ENCODE data around the gene PDHX.
A peak's percentile ranks its signal among the peaks of the same experiment; 100 is the strongest.

PDHX gene

DNA sequence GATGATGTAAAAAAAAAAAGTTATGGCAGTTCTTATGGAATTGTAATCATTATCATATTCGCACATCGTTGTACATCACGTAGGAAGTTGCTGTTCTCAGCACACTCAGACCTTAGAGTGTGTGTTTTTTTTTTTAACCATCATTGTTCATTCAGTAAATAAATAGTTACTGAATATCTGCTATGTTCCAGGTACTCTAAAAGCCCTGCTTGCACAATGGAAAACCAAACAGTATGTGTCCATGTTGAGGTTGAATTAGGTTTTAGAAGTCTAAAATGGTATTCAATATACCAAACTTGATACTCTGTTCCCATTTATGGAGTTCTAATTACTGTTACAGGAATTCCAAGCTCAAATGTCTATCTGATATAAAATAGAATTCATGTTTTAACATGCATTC lies 41.2 kb downstream of the PDHX start:
- no peak for DNase-seq (ENCODE audit: low spot score)

DNA sequence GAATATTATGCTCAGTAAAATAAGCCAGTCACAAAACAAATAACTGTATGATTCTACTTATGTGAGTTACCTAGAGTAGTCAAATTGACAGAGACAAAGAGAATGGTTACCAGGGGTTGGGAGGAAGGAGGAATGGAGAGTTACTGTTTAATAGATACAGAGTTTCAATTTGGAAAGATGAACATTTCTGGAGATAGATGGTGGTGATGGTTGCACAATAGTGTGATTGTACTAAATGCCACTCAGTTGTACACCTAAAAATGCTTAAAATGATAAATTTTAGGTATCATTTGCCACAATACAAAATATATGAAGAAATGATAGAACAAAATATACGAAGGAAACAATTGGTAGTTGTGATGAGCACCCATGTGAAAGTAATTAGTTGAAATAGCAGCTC lies 43.4 kb downstream of the PDHX start:
- no peak for DNase-seq (ENCODE audit: low spot score)

DNA sequence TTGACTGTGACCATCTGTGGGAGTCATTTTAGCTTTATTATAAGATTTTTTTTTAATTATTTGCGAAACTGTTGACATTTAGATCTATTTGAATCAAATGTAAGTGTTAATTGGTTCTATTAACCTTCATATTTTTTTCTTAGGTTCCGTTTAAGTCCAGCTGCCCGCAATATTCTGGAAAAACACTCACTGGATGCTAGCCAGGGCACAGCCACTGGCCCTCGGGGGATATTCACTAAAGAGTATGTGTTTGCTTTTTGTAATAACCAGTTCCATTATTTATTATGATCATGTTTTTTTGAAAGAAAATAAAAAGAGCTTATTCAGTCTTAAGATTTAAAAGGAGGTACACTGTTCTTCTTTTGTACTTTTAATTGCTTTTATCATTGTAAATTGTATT lies 43.9 kb downstream of the PDHX start:
- no peak for DNase-seq (ENCODE audit: low spot score)

DNA sequence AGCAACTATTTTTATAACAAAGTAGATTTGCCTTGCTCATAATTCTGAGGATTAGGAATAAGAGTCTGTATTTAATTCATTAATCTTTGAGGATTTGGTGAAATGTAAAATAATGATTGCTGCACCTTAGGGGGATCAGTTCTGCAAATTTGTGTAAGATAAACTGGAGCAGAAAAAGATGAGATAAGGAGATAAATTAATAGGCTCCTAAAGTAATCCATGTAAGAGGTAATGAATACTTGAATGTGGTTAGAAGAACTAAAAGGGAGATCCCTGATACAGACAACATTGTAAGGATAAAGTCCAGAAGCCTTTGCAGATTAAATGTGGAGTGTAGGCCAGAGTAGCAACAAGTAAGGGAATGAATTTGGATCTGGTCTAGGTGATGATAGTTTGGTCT lies 45.6 kb downstream of the PDHX start:
- no peak for DNase-seq (ENCODE audit: low spot score)

DNA sequence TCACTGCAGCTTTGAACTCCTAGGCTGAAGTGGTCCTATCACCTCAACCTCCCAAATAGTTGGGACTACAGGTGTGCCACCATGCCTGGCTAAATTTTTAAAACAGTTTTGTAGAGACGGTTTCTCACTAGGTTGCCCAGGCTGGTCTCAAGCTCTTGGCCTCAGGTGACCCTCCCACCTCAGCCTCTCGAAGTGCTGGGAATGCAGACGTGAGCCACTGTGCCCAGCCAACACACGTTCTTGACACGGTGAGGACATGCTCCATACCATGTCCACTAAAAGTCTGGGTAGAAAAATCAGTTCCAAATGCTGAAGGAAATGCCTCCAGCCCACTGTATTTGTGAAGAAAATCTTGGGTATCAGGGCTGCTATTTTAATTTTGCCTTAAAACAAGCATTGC lies 46.9 kb downstream of the PDHX start:
- no peak for DNase-seq (ENCODE audit: low spot score)

DNA sequence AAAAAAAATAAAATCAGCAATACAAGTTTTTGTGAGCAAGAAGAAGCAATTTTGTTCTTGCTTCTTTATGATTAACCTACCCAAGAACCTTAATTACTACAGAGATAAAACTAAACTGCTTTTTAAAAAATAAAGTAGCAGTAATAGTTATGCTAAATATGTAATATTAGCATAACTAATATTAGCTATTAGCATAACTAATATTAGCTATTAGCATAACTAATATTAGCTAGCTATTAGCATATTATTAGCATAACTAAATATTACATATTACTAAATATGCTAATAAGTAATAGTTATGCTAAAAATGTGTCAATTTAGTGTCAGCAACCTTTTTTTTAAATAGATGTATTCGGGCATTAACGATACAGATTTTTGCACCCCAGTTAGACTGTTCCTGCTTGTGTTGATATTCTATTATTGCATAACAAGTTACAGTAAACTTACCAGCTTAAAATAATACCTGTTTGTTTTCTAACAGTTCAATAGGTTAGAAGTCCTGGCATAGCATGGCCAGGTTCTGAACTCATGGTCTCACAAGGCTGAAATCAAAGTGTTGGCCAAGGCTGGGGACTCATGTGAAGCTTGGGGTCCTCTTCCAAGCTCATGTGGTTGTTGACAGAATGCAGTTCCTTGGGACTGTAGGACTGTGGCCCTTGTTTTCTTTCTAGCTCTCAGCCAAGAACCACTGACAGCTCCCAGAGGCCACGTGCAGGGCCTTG lies 48.4 kb downstream of the PDHX start:
- DNase-seq (ENCODE audit: low spot score), result no peak

DNA sequence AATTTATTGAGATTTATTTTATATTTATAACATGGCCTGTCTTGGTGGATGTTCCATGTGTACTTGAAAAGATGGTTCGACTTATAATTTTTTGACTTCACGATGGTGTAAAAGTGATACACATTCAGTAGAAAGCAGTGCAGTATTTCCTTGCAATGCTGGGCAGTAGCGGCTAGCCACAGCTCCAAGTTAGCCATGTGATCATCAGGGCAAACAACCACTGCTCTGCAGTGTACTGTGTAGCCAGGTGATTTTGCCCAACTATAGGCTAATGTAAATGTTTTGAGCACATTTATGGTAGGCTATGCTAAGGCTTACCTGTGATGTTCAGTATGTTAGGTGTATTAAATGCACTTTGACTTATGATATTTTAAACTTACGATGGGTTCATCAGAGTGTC lies 52.4 kb downstream of the PDHX start:
- no peak for DNase-seq (ENCODE audit: low spot score)

DNA sequence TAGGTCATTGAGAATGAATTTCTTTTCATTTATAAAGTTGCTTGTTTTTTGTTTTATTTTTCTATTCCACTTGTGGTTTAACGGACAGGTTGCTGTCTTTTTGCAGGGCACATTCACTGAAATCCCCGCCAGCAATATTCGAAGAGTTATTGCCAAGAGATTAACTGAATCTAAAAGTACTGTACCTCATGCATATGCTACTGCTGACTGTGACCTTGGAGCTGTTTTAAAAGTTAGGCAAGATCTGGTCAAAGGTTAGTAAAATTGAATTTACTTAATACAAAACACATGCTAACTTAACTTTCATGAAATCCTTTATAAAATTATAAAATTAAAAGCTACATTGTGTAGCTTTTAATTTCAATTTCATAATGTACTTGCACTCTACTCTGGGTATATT lies 53.6 kb downstream of the PDHX start:
- DNase-seq (ENCODE audit: low spot score), result no peak

DNA sequence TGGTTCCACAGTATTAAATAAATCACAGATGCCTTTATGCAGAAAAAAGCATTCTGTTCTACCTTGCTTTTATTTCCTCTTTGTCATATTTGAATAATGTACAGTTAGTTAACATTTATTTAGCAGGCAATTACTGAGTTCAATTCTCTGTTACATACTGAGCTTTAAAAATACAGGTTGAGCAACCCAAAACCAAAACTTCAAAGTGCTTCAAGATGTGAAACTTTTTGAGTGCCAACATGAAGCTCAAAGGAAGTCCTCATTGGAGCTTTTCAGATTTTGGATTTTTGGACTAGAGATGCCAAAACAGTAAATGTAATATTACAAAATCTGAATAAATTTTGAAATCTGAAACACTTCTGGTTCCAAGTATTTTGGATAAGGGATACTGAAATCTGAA lies 54.1 kb downstream of the PDHX start:
- no peak for DNase-seq (ENCODE audit: low spot score)

DNA sequence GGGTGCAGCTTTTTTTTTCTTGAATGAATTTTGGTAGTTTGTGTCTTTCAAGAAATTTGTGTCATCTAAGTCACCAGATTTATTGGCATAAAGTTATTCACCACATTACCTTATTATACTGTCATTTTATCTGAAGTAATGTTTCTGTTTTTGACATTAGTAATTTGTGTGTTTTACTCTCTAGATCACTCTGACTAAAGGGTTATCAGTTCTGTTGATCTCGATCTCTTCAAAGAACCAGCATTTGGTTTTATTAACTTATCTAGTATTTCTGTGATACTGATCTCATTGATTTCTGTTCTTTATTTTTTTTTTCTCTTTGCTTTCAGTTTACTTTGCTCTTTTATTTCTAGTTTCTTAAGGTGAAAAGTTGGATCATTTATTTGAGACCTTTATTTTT lies 55.5 kb downstream of the PDHX start:
- DNase-seq (ENCODE audit: low spot score), result no peak

DNA sequence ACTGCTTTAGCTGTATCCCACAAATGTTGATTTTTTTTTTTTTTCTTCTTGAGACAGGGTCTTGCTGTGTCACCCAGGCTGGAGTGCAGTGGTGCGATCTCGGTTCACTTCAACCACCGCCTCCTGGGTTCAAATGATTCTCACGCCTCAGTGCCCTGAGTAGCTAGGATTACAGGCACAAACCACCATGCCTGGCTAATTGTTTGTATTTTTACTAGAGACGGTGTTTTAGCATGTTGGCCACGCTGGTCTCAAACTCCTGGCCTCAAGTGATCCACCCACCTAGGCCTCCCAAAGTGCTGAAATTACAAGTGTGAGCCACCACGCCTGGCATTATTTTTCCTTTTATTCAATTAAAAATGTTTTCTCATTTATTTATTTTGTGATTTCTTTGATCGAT lies 55.9 kb downstream of the PDHX start:
- DNase-seq (ENCODE audit: low spot score), result no peak

DNA sequence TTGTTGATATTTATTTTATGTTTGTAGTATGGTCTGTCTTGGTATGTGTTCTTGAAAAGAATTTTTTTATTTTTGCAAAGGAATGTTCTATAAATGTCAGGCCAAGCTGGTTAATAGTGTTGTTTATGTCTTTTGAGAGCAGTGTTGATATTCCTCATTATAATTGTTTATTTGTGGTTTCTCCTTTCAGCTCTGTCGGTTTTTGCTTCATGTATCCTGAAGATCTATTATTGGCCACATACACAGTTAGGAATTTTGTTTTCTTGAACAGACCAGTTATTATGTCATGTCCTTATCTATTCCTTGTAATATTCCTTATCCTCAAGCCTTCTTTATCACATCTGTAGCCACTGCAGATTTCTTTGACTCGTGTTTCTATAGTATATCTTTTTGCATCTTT lies 56.5 kb downstream of the PDHX start:
- no peak for DNase-seq (ENCODE audit: low spot score)

DNA sequence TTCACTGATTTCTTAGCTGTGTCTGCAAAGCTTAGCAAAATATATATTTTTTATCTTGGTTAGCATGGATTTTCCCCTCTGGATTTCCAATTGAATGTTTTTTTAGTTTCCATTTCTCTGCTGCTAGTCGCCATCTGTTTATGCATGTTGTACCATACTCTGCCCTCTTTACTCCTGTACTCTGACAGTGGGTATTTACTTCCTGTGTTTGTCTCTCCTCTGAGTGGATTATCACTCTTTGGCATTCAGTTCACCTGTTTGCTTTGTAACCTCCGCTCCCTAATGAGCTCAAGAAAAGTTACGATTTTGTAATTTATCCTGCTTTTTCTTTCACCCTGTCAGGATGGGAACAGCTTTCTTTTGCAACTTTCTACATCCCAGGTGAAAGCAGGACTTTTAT lies 59.1 kb downstream of the PDHX start:
- DNase-seq (ENCODE audit: low spot score), result no peak

DNA sequence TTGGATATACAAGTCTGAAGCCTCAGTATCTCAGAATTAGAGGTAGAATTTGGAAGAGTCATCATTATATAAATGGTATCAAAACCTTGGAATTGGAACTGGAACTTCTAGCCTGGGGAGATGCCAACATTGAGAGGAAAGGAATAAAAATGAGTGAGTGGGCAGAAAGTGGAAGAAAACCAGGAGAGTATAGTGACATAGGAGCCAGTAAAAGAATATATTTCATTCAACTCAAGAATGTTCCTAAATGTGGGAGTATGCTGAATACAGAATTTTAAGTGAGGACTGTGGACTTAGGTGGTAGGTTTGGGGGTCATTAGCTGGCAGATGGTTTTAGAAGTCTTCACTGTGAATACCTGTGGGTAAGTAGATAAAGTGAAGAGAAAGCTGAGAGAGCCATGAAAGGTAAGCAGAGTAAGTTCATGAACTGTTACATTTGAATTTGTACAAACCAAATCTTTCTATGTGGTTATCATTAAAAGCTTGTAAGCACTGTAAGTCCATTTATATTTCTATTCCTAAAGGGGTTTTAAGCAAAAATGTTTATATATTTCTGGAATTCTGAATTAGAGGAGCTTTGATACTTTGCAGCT lies 60.2 kb downstream of the PDHX start:
- no peak for DNase-seq (ENCODE audit: low spot score)

DNA sequence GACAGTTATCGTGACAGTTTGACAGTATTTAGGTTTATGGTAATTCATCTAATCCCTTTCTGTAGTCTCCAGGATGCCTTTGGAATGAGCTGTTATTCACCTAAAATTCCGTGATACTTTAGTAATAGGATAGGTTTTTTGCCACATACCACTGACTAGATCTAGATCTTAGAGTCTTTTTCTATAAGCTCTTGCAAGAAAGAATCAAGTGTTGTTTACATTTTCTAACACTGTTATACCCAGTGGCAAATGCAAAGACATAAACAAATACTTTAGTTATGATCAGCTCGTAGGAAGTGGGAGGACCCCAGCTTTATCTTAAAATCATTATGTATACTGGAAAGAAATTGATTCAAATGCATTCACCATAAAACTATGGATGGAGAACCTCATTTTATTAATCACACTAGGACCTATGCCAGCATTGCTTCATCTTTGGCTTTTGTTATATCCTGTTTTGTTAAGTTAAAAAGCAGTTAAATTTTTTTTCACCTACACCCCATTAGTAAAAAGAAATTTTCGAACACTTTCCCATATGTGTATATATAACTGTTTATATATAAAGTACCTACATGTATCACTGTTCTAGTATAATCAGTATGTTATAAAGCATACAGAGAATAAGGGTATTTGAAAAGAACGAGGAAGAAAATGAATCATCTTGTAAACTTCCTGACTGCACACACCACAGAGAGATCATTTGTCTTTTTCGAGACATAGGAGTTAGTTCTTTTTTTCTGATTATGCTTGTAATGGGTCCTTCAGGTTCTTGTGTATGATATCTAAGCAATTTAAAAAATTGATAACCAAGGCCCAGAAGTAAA lies 60.9 kb downstream of the PDHX start:
- peak; percentile 19 for DNase-seq (ENCODE audit: low spot score)

DNA sequence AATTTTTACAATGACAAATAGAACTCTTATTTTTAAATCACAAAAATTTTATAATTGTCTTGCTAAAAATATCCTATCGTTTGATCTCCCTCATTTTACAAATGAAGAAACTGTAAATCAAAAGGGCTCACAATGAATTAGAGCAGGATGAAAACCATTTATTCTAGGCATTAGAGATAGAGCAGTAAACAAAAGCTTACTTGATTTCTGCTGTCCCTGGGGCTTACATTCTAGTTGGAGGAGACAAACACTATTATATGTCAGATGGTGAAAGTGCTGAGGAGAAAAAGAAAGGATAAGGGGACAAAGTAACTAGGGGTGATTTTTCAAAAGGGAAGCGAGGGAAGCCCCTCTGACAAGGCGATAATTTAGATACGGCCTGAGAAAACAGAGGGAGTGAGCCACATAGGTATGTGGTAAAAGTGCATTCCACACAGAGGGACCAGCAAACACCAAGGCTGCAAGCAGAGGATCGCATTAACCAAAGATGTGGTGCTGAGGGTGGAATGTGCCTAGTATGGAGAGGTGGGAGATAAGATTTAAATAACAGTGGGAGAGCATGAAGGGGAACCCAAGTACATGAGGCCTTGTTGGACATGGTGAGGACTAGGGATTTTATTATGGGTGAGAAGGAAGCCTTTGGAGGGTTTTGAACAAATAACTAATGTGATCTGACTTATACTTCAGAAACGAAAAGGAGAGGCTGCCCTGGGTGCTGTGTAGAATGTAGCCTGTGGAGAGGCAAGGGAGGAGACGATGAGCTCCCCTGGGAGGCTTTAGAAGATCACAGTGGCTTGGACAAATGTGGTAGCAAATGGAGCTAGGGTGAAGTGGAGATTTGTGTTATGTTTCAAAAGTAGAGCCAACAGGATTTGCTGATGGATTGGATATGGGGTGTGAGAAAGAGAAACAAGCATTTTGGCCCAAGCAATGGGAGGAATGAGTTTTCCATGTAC lies 62.1 kb downstream of the PDHX start:
- DNase-seq (ENCODE audit: low spot score), result no peak

DNA sequence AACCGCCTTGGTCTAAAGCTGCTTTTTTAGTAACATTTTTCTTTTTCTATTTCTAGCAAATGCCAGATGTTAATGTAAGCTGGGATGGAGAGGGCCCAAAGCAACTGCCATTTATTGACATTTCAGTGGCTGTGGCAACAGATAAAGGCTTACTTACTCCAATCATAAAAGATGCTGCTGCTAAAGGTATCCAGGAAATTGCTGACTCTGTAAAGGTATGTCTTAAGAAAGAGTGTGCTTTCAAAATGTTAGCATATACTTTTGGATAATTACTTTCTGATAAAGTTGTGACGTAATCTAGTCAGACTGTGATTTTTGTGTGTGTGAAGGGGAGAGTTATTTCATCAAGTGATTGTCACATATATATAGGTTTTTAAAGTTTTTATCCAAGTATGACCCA lies 68.1 kb downstream of the PDHX start:
- no peak for DNase-seq (ENCODE audit: low spot score)

DNA sequence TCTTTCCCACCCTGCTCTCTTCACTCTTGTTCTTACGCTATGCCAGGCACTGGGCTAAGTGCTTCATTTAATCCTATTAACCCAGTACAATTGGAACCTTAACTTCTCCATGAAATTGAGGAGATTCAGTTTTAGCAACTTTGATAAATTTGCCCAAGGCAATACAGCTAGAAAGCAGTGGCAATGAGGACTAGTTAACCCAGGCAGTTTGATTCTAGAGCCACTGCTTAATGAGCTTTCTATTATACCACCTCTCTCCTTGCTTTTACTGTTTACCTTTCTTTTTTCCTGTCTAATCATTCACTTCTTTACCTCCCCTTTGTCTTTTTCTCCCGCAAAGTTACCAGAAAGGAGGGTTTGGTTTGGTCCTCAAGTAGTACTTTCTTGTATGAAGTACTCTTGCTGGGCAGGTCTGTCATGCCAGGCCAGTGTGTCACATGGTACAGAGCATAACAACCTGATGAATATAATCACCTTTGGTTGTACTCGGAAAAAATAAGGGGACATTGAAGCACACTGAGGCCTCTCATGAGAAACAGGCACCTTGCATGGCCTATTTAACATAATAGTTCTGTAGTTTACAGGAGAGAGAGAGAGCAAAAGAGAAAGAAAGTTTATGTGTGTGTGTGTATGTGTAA lies 70.6 kb downstream of the PDHX start:
- DNase-seq (ENCODE audit: low spot score), result no peak

DNA sequence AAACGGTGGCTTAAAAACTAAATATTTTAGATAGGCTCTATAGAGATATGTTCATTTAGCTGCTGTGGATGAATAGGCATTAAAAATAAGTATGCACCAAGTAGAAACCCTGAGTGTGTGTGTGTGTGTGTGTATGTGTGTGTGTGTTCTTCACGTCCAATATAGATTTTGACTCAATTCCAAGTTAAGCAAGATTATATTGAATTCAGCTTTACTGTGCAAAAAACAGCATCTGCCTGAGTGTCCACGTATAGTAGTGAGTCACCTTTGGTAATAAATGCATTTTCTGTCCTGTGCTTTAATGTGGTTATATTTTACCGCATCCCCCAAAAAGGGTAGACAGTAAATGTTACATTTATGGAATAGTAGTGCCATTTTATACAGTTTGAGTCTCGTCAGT lies 71.2 kb downstream of the PDHX start:
- no peak for DNase-seq (ENCODE audit: low spot score)

DNA sequence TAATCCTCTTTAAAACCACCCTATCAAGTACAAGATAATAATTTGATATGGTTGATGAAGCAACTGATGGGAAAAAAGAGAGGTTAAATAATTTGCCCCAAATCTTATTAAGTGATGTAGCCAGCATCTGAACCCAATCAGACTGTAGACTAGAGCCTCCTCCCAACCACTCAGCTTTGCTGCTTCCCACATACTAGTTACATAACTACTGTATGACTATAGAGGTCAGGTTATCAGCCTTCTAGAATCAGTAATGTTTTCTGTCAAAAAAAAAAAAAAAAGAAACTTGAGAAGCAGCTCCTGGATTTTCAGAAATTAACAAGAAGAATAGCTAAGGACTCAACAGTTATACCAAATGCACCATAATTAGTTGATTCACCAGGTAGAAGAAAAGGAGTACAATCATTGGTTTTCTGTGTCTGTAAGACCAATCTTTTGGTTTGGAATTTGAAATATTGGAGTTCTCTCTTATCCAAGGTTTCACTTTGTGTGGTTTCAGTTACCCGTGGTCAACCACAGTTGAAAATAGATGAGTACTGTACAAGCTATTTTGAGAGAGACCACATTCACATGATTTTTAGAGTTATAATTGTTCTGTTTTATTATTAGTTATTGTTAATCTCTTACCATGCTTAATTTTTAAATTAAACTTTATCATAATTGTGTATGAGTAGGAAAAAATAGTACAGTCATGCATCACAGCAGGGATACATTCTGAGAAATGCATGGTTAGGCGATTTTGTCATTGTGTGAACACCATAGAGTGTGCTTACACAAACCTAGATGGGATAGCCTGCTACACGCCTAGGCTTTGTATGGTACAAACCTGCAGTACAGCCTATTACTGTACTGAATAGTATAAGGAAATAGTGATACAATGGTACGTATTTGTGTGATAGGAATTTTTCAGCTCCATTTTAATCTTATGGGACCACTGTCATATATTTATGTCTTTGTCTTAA lies 72.2 kb downstream of the PDHX start:
- DNase-seq (ENCODE audit: low spot score), result no peak

DNA sequence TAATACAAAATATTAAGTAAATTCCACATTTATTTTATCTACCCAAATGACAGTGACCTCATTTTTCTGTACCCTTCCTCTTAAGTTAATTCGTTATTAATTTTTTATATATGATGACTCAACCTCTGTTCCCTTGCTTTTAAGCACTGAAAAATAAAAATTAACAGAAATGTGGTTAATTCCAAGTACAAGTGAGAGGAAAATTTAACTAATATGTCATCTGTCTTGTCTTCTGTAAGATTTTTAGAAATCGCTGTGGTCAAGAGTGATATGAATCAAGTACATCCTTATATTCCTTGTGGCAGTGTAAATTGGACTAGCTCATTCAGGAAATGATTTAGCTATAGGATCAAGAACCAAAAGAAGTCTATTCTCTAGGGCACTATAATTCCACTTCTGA lies 74.5 kb downstream of the PDHX start:
- DNase-seq (ENCODE audit: low spot score), result no peak
